ENCODE results near the gene FN3K.

The FN3K gene

DNA sequence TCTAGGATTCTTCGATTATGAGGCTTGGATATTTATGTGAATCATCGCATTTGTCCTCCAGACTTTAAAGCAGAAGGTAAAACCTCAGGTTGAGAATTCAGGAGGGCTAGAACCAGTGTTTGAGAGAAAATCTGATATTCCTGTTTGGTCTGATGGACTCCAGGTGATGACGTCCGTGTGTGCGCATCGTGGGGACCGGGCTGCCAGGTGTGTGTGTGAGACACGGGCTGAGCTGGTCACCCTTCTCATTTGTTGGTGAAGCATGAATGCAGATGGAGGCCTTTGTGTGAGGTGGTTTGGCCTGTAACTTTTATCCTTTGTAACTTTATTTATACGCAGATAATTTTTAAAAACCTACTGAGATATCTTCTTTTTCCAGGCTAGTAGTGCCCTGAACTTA is 61.6 kb downstream of the FN3K start:
- no peak for DNase-seq

DNA sequence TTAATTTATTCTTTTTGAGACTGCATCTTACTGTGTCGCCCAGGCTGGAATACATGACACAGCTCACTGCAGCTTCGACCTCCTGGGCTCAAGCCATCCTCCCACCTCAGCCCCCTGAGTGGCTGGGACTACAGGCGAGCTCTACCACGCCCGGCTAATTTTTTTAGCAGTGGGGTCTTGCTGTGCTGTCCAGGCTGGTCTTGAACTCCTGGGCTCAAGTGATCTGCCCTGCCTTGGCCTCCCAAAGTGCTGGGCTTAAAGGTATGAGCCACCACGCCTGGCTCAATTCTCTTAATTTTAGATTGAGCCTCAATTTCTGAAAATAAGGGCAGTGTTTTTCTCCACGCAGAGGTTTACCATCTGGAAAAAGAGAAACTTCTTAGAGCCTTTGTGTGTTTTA is 63.3 kb downstream of the FN3K start:
- no peak for DNase-seq

DNA sequence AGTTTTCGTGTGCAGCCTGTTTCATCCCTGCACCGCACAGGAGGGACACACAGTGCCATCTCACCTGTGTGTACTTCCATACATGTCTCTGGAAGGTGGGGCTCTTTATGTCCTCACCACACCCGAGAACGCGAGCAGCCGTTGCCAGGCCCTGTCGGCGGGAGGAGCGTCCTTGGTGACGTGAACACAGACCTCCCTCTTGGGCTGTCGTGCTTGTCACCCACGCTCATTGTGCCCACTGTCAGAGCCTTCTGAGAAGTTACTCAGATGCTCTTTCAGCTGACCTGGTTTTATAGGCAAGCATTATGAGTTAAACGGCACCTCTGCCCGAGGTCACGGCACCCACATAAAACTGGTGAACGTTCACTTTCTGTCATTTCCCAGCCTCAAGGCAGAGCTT is 64.2 kb downstream of the FN3K start:
- DNase-seq: no peak

Data from NCI-H1092 (cell line).